ENCODE results near the gene CCDC174.

GRCh38 chr3:14602804-14603644, 48.5 kb upstream of the CCDC174 start:
- TF ChIP-seq SMC3 (IDR thresholded peaks at IDR 0.05) (no peak), RFX5 (IDR thresholded peaks at IDR 0.05) (no peak), JUN (IDR thresholded peaks at IDR 0.05) (no peak), USF2 (IDR thresholded peaks at IDR 0.05) (no peak), EP300 (IDR thresholded peaks at IDR 0.05) (no peak), MAX (IDR thresholded peaks at IDR 0.05) (no peak), ESRRA (IDR thresholded peaks at IDR 0.05; ENCODE audit: borderline replicate concordance, low read length) (no peak), KDM5A (IDR thresholded peaks at IDR 0.05) (no peak), HES2 (IDR thresholded peaks at IDR 0.05) (no peak), MYC (IDR thresholded peaks at IDR 0.05; ENCODE audit: borderline replicate concordance, low read length) (no peak), NFE2L2 (conservative IDR thresholded peaks at IDR 0.05; ENCODE audit: low read length) (no peak), RCOR1 (IDR thresholded peaks at IDR 0.05; ENCODE audit: low read depth, low read length) (no peak)
- TF ChIP-seq, protein P1, sequence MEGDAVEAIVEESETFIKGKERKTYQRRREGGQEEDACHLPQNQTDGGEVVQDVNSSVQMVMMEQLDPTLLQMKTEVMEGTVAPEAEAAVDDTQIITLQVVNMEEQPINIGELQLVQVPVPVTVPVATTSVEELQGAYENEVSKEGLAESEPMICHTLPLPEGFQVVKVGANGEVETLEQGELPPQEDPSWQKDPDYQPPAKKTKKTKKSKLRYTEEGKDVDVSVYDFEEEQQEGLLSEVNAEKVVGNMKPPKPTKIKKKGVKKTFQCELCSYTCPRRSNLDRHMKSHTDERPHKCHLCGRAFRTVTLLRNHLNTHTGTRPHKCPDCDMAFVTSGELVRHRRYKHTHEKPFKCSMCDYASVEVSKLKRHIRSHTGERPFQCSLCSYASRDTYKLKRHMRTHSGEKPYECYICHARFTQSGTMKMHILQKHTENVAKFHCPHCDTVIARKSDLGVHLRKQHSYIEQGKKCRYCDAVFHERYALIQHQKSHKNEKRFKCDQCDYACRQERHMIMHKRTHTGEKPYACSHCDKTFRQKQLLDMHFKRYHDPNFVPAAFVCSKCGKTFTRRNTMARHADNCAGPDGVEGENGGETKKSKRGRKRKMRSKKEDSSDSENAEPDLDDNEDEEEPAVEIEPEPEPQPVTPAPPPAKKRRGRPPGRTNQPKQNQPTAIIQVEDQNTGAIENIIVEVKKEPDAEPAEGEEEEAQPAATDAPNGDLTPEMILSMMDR (IDR thresholded peaks at IDR 0.05), result no peak

Measured in A549 (cell line).